ENCODE data around the gene ACTN1.

ACTN1 gene

GRCh38 chr14:68908201-68908600, 70.9 kb downstream of the ACTN1 start:
- no peak for DNase-seq

GRCh38 chr14:68906439-68906838, 72.7 kb downstream of the ACTN1 start:
- DNase-seq, result no peak

- DNase-seq, result no peak
Observed at GRCh38 chr14:68905107-68905895, 73.8 kb downstream of the ACTN1 start.

GRCh38 chr14:68902357-68902756, 76.7 kb downstream of the ACTN1 start:
- no peak for DNase-seq

GRCh38 chr14:68899033-68899603, 80.0 kb downstream of the ACTN1 start:
- DNase-seq, result no peak

- no peak for DNase-seq
Observed at GRCh38 chr14:68898248-68899032, 80.7 kb downstream of the ACTN1 start.

- no peak for DNase-seq
Observed at GRCh38 chr14:68897559-68898155, 81.4 kb downstream of the ACTN1 start.

GRCh38 chr14:68896132-68896531, 83.0 kb downstream of the ACTN1 start:
- DNase-seq, result no peak

- no peak for DNase-seq
Observed at GRCh38 chr14:68894802-68895703, 84.0 kb downstream of the ACTN1 start.

- no peak for DNase-seq
Observed at GRCh38 chr14:68894123-68894522, 85.0 kb downstream of the ACTN1 start.

- no peak for DNase-seq
Observed at GRCh38 chr14:68893566-68893965, 85.5 kb downstream of the ACTN1 start.

GRCh38 chr14:68892961-68893360, 86.1 kb downstream of the ACTN1 start:
- DNase-seq, result no peak

- DNase-seq, result no peak
Observed at GRCh38 chr14:68891851-68892660, 87.0 kb downstream of the ACTN1 start.

- DNase-seq, result no peak
Observed at GRCh38 chr14:68890173-68890931, 88.8 kb downstream of the ACTN1 start.

- DNase-seq, result no peak
Observed at GRCh38 chr14:68888883-68889282, 90.2 kb downstream of the ACTN1 start.

GRCh38 chr14:68888025-68888850, 90.9 kb downstream of the ACTN1 start:
- DNase-seq, result no peak

- no peak for DNase-seq
Observed at GRCh38 chr14:68886109-68886434, 93.0 kb downstream of the ACTN1 start.

GRCh38 chr14:68885226-68886108, 93.6 kb downstream of the ACTN1 start:
- DNase-seq, result no peak
